ENCODE measurements around the gene PRR35. TPM values are rescaled to one million over a fixed set of nuclear protein-coding genes. Genes with fewer than 3 reads are reported as not detected.

The PRR35 gene
- total RNA-seq, 1 donor from 2014 or later: not detected

DNA sequence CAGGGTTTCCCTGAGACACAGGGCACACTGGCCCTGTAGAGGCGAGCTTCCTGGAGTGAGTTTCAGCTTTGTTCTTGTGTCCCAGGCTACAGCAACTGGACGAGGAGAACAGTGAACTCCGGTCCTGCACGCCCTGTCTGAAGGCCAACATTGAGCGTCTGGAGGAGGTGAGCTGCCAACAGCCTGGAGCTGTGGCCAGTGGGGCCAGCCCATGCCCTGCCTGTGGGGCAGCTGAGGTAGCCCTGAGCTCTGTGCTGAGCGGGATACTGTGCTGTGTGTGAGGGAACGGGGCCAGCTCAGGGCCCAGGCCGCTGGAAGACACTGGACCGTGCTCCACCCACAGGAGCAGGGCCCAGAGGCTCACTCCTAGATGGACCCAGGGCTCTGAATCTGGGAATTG, 41.3 kb upstream of the PRR35 start:
- DNase-seq (ENCODE audit: low read depth): no peak
- Histone ChIP-seq H3K27me3 (ENCODE audit: control insufficient read depth, insufficient read depth, low read length) (no peaks in the 10 kb centered on the region), H3K4me3 (ENCODE audit: low read depth, low read length) (no peak overlapping the region), H3K36me3 (ENCODE audit: control insufficient read depth, insufficient read depth, low read length) (no peaks in the 10 kb centered on the region)
- TF ChIP-seq CTCF (IDR thresholded peaks at IDR 0.05; ENCODE audit: insufficient read depth, low read length, poor library complexity, severe bottlenecking): no peak

DNA sequence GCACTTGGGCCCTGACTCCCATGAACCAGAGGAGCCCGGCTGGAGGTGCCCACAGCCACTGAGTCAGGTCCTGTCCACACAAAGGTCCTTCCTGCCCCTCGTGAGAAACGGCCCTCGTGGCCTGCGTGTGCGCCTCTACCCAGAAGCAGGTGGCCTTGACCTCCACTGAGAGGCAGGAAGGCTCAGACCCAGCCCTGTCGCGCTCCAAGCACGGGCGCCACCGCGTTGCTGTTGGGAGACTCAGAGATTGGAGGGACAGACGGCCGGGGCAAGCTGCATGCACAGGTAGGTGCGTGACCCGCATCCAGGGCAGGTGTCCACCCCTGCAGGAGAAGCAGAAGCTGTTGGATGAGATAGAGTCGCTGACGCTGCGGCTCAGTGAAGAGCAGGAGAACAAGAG, 40.8 kb upstream of the PRR35 start:
- H3K27me3 ChIP-seq (ENCODE audit: control insufficient read depth, insufficient read depth, low read length): no peaks in the 10 kb centered on the region
- no peaks in the 10 kb centered on the region for H3K36me3 ChIP-seq (ENCODE audit: control insufficient read depth, insufficient read depth, low read length)
- TF ChIP-seq CTCF (IDR thresholded peaks at IDR 0.05; ENCODE audit: insufficient read depth, low read length, poor library complexity, severe bottlenecking): no peak
- no peak for DNase-seq (ENCODE audit: low read depth)
- no peak overlapping the region for H3K4me3 ChIP-seq (ENCODE audit: low read depth, low read length)

DNA sequence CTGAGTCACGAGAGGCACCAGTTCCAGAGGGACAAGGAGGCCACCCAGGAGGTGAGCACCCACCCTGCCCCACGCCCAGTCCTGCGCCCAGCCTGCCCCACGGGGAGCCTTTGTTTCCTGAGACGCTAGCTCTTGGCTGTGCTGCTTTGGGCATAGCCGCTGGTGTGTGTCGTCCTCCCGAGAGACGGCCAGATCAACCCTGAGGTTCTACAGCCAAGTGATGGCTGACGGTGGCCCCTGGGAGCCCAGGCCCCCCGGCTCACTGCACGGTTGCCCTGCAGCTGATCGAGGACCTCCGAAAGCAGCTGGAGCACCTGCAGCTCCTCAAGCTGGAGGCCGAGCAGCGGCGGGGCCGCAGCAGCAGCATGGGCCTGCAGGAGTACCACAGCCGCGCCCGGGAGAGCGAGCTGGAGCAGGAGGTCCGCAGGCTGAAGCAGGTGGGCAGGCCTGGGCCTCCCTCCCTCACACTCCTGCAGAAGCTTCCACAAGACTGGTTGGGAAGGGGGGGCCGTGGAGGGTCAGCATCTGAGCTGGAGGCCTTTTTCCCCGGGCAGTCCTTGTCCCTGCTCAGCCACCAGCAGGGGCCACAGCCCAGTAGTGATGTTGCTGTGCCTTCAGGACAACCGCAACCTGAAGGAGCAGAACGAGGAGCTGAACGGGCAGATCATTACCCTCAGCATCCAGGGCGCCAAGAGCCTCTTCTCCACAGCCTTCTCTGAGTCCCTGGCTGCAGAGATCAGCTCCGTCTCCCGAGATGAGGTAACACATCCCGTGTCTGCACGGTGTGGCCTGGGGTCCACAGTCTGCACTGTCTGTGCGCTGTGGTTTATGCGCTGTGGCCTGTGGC, 40.1 kb upstream of the PRR35 start:
- Histone ChIP-seq H3K4me3 (ENCODE audit: low read depth, low read length) (no peak overlapping the region), H3K27me3 (ENCODE audit: control insufficient read depth, insufficient read depth, low read length) (no peaks in the 10 kb centered on the region), H3K36me3 (ENCODE audit: control insufficient read depth, insufficient read depth, low read length) (no peaks in the 10 kb centered on the region)
- no peak for DNase-seq (ENCODE audit: low read depth)
- no peak for TF ChIP-seq CTCF (IDR thresholded peaks at IDR 0.05; ENCODE audit: insufficient read depth, low read length, poor library complexity, severe bottlenecking)

DNA sequence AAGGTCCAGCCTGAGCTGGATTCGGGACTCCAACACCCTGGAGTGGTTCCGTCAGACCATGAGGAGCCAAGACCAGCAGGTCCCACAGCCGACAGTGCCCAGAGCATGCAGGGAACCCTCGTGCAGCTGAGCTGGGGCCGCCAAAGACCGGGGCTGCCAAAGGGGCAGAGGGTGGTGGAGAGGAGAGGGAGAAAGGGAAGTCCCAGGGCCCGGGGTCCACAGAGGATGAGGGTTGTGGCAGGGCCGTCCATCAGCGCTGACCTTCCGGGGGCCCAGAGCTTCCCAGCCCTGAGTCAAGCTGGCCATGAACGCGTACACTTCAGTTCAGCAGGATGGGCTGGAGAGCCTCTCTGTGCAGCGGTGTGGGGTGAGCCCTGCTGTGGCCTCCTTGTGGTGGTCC, 39.3 kb upstream of the PRR35 start:
- Histone ChIP-seq H3K27me3 (ENCODE audit: control insufficient read depth, insufficient read depth, low read length) (no peaks in the 10 kb centered on the region), H3K36me3 (ENCODE audit: control insufficient read depth, insufficient read depth, low read length) (no peaks in the 10 kb centered on the region), H3K4me3 (ENCODE audit: low read depth, low read length) (no peak overlapping the region)
- no peak for DNase-seq (ENCODE audit: low read depth)
- TF ChIP-seq CTCF (IDR thresholded peaks at IDR 0.05; ENCODE audit: insufficient read depth, low read length, poor library complexity, severe bottlenecking): no peak

DNA sequence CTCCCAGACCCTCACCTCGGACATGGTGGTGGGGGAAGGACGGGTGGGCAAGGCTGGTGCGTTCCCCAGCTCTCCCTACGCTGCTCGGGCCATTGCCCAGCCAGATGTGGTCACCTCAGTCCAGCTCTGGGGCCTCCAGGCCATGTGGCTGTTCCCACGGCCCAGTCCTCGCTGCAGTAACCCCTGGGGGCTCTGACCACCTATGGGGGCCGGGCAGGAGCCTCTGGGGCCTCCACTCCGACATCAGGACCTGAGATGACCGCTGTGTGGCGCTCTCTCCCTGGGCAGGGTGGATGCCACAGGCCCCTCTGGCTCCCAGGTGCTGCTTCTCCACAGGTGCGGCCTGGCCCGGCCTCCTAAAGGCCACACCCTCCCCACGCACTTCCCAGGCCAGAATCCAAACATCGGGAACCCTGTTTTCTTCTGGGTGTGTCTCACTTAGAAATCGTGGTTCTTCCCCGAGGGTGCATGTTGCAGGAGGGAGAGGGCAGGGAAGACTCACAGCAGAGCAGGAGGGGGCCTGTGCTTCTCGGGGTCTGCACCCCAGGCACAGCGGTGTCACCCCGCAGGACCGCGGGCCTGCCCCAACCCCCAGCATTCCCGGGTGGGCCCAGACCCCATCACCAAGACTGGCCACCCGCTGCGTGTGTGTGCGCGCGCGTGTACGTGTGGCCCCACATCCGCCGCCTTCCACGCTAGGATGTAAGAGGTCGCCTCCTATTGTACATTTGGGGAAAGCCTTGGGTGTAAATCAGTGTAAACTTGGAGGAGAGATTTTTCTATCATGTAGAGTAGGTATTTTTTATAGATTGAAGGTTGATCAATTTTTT, 38.6 kb upstream of the PRR35 start:
- DNase-seq (ENCODE audit: low read depth): no peak
- TF ChIP-seq CTCF (IDR thresholded peaks at IDR 0.05; ENCODE audit: insufficient read depth, low read length, poor library complexity, severe bottlenecking): peak; percentile 11
- H3K36me3 ChIP-seq (ENCODE audit: control insufficient read depth, insufficient read depth, low read length): no peaks in the 10 kb centered on the region
- no peak overlapping the region for H3K4me3 ChIP-seq (ENCODE audit: low read depth, low read length)
- H3K27me3 ChIP-seq (ENCODE audit: control insufficient read depth, insufficient read depth, low read length): no peaks in the 10 kb centered on the region

All from kidney epithelial cell (primary cell).